ENCODE data around the gene EXOSC6.
"Not testable (repeated sequence)": the region's sequence is repeated elsewhere in the genome, so short reads cannot be mapped to it uniquely, and the experiment has no call there.

GRCh38 chr16:70200063-70200462, 51.7 kb downstream of the EXOSC6 start:
- TF ChIP-seq POLR2A (IDR thresholded peaks at IDR 0.05; ENCODE audit: low read depth, low read length); CTCF (conservative IDR thresholded peaks at IDR 0.05; ENCODE audit: low read depth, low read length); SMC3 (IDR thresholded peaks at IDR 0.05; ENCODE audit: low read depth, low read length); MAFK (IDR thresholded peaks at IDR 0.05; ENCODE audit: low read depth, low read length); RFX5 (IDR thresholded peaks at IDR 0.05; ENCODE audit: low read depth, low read length); NFE2L2 (IDR thresholded peaks at IDR 0.05; ENCODE audit: low read depth, low read length); USF2 (IDR thresholded peaks at IDR 0.05; ENCODE audit: low read depth, low read length); BHLHE40 (IDR thresholded peaks at IDR 0.05; ENCODE audit: low read depth, low read length); RAD21 (IDR thresholded peaks at IDR 0.05; ENCODE audit: low read length); CEBPB (IDR thresholded peaks at IDR 0.05; ENCODE audit: low read depth, low read length); FOS (IDR thresholded peaks at IDR 0.05; ENCODE audit: low read depth, low read length); CHD1 (IDR thresholded peaks at IDR 0.05; ENCODE audit: low read depth, low read length); MXI1 (IDR thresholded peaks at IDR 0.05; ENCODE audit: borderline replicate concordance, low read depth, low read length); MAZ (IDR thresholded peaks at IDR 0.05; ENCODE audit: borderline replicate concordance, low read depth, low read length): not testable (repeated sequence)

Data from IMR-90 (cell line).